ENCODE results near the gene LTF.

- TF ChIP-seq, protein P1, sequence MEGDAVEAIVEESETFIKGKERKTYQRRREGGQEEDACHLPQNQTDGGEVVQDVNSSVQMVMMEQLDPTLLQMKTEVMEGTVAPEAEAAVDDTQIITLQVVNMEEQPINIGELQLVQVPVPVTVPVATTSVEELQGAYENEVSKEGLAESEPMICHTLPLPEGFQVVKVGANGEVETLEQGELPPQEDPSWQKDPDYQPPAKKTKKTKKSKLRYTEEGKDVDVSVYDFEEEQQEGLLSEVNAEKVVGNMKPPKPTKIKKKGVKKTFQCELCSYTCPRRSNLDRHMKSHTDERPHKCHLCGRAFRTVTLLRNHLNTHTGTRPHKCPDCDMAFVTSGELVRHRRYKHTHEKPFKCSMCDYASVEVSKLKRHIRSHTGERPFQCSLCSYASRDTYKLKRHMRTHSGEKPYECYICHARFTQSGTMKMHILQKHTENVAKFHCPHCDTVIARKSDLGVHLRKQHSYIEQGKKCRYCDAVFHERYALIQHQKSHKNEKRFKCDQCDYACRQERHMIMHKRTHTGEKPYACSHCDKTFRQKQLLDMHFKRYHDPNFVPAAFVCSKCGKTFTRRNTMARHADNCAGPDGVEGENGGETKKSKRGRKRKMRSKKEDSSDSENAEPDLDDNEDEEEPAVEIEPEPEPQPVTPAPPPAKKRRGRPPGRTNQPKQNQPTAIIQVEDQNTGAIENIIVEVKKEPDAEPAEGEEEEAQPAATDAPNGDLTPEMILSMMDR (IDR thresholded peaks at IDR 0.05; ENCODE audit: low read depth, low read length, poor library complexity, severe bottlenecking) = no peak
- TF ChIP-seq EZH2phosphoT487 (IDR thresholded peaks at IDR 0.05; ENCODE audit: borderline replicate concordance, low read length) = no peak
These were observed 36.2 kb upstream of the LTF start for GRCh38 chr3:46500656-46501635.
